ENCODE results near the gene PPFIA3. TPM values are rescaled to one million over a fixed set of nuclear protein-coding genes. Genes with fewer than 3 reads are reported as not detected.

Gene PPFIA3
- total and polyA plus RNA-seq, 2 experiments from 2014 or later: 25.4 to 29.7 TPM

DNA sequence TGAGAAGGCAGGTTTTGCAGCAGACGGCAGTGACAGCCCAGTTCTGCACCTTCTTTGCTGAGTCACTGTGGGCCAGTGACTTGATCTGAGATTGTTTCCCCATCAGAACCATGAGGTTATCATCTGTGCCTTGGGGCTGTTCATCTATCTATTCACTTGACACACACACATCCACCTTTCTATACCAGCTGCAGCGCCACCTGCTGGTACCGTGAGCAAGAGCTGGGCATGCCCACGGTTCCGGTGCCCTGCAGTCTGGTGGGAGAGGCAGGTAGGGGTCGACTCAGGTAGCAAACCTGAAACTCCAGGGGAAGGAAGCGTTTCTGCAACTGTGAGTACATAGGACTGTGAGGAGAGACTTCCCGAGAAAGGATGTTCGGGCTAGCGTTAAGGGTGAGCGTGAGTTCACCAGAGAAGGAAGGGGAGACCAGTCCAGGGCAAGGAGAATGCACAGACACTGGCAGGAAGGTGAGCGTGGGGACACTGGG is 12.7 kb upstream of the PPFIA3 start:
- Histone ChIP-seq H3K27ac (ENCODE audit: low read depth) (peak overlapping the region; percentile 32; the same call in 1 of the 2 replicates), H3K27me3 (ENCODE audit: insufficient read depth) (no peaks in the 10 kb centered on the region), H3K4me2 (no peak overlapping the region), H2AFZ (no peak overlapping the region), H3K9me2 (ENCODE audit: insufficient read depth) (no peaks in the 10 kb centered on the region), H3K4me3 (no peak overlapping the region), H3K79me2 (replicated peaks; ENCODE audit: insufficient read depth) (no peaks in the 10 kb centered on the region), H3F3A (replicated peaks; ENCODE audit: low read depth) (peaks cover 39% of the 10 kb centered on the region), H4K20me1 (replicated peaks; ENCODE audit: insufficient read depth) (peaks cover 30% of the 10 kb centered on the region; the same call in 1 of the 2 replicates), H3K4me1 (ENCODE audit: insufficient read depth) (no peaks in the 10 kb centered on the region; the same call in 1 of the 2 replicates), H3K36me3 (ENCODE audit: insufficient read depth) (0 out of 2 replicates have a peak, but pooled peaks cover 10% of the 10 kb centered on the region)
- Mint-ChIP-seq H3K9me3 (no peaks in the 10 kb centered on the region; the same call in 1 of the 3 replicates), H3K4me3 (peak overlapping the region; percentile 11; the same call in 1 of the 3 replicates), H3K36me3 (ENCODE audit: low read depth) (peaks cover 69% of the 10 kb centered on the region), H3K27me3 (ENCODE audit: insufficient read depth, low read depth, poor library complexity) (peaks cover 20% of the 10 kb centered on the region), H3K4me1 (peaks cover 18% of the 10 kb centered on the region), H3K27ac (peak overlapping the region; percentile 90)
- ATAC-seq (peak; percentile 81), DNase-seq (ENCODE audit: low spot score) (peak; percentile 81)
- TF ChIP-seq NANOG (IDR thresholded peaks at IDR 0.05; ENCODE audit: borderline replicate concordance) (no peak), JUNB (IDR thresholded peaks at IDR 0.05; ENCODE audit: unreplicated experiment) (no peak), ZNF114 (CRISPR knock-in tag; IDR thresholded peaks at IDR 0.05) (no peak)
- TF ChIP-seq, protein P1, sequence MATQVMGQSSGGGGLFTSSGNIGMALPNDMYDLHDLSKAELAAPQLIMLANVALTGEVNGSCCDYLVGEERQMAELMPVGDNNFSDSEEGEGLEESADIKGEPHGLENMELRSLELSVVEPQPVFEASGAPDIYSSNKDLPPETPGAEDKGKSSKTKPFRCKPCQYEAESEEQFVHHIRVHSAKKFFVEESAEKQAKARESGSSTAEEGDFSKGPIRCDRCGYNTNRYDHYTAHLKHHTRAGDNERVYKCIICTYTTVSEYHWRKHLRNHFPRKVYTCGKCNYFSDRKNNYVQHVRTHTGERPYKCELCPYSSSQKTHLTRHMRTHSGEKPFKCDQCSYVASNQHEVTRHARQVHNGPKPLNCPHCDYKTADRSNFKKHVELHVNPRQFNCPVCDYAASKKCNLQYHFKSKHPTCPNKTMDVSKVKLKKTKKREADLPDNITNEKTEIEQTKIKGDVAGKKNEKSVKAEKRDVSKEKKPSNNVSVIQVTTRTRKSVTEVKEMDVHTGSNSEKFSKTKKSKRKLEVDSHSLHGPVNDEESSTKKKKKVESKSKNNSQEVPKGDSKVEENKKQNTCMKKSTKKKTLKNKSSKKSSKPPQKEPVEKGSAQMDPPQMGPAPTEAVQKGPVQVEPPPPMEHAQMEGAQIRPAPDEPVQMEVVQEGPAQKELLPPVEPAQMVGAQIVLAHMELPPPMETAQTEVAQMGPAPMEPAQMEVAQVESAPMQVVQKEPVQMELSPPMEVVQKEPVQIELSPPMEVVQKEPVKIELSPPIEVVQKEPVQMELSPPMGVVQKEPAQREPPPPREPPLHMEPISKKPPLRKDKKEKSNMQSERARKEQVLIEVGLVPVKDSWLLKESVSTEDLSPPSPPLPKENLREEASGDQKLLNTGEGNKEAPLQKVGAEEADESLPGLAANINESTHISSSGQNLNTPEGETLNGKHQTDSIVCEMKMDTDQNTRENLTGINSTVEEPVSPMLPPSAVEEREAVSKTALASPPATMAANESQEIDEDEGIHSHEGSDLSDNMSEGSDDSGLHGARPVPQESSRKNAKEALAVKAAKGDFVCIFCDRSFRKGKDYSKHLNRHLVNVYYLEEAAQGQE (IDR thresholded peaks at IDR 0.05; ENCODE audit: unreplicated experiment): no peak
- TF ChIP-seq, protein P2, sequence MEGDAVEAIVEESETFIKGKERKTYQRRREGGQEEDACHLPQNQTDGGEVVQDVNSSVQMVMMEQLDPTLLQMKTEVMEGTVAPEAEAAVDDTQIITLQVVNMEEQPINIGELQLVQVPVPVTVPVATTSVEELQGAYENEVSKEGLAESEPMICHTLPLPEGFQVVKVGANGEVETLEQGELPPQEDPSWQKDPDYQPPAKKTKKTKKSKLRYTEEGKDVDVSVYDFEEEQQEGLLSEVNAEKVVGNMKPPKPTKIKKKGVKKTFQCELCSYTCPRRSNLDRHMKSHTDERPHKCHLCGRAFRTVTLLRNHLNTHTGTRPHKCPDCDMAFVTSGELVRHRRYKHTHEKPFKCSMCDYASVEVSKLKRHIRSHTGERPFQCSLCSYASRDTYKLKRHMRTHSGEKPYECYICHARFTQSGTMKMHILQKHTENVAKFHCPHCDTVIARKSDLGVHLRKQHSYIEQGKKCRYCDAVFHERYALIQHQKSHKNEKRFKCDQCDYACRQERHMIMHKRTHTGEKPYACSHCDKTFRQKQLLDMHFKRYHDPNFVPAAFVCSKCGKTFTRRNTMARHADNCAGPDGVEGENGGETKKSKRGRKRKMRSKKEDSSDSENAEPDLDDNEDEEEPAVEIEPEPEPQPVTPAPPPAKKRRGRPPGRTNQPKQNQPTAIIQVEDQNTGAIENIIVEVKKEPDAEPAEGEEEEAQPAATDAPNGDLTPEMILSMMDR (conservative IDR thresholded peaks at IDR 0.05; ENCODE audit: low read depth in 2 of 2): peak; percentile 90 to 92

DNA sequence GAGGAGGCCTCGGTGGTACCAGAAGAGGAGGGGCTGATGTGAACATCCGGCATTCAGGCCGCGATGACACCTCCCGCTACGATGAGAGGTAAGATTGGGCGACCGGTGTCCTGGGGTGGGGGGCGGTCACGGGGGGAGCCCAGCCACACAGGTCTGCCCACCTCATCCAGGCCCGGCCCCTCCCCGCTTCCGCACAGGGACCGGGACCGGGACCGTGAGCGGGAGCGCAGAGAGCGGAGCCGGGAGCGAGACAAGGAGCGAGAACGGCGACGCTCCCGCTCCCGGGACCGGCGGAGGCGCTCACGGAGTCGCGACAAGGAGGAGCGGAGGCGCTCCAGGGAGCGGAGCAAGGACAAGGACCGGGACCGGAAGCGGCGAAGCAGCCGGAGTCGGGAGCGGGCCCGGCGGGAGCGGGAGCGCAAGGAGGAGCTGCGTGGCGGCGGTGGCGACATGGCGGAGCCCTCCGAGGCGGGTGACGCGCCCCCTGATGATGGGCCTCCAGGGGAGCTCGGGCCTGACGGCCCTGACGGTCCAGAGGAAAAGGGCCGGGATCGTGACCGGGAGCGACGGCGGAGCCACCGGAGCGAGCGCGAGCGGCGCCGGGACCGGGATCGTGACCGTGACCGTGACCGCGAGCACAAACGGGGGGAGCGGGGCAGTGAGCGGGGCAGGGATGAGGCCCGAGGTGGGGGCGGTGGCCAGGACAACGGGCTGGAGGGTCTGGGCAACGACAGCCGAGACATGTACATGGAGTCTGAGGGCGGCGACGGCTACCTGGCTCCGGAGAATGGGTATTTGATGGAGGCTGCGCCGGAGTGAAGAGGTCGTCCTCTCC is 11.5 kb upstream of the PPFIA3 start:
- peaks cover 59% of the 10 kb centered on the region for H3K36me3 Mint-ChIP-seq (ENCODE audit: low read depth)
- H3K4me1 Mint-ChIP-seq: peaks cover 18% of the 10 kb centered on the region
- Histone ChIP-seq H2AFZ (no peak overlapping the region), H3K4me1 (ENCODE audit: insufficient read depth) (no peaks in the 10 kb centered on the region; the same call in 1 of the 2 replicates), H3K4me3 (no peak overlapping the region), H3K4me2 (no peak overlapping the region), H3K27me3 (ENCODE audit: insufficient read depth) (no peaks in the 10 kb centered on the region), H4K20me1 (replicated peaks; ENCODE audit: insufficient read depth) (peaks cover 30% of the 10 kb centered on the region; the same call in 1 of the 2 replicates), H3K79me2 (replicated peaks; ENCODE audit: insufficient read depth) (no peaks in the 10 kb centered on the region), H3K27ac (ENCODE audit: low read depth) (no peak overlapping the region; the same call in 1 of the 2 replicates), H3K36me3 (ENCODE audit: insufficient read depth) (0 out of 2 replicates have a peak, but pooled peaks cover 10% of the 10 kb centered on the region), H3K9me2 (ENCODE audit: insufficient read depth) (no peaks in the 10 kb centered on the region), H3F3A (replicated peaks; ENCODE audit: low read depth) (peaks cover 39% of the 10 kb centered on the region)
- DNase-seq (ENCODE audit: low spot score): no peak
- H3K27ac Mint-ChIP-seq: peak overlapping the region; percentile 90; the same call in 1 of the 2 replicates
- peaks cover 20% of the 10 kb centered on the region for H3K27me3 Mint-ChIP-seq (ENCODE audit: insufficient read depth, low read depth, poor library complexity)
- no peak for ATAC-seq
- H3K9me3 Mint-ChIP-seq: no peaks in the 10 kb centered on the region; the same call in 1 of the 3 replicates
- H3K4me3 Mint-ChIP-seq: no peak overlapping the region; the same call in 2 of the 3 replicates
- TF ChIP-seq, protein P1 (IDR thresholded peaks at IDR 0.05; ENCODE audit: unreplicated experiment): no peak
- TF ChIP-seq, protein P3, sequence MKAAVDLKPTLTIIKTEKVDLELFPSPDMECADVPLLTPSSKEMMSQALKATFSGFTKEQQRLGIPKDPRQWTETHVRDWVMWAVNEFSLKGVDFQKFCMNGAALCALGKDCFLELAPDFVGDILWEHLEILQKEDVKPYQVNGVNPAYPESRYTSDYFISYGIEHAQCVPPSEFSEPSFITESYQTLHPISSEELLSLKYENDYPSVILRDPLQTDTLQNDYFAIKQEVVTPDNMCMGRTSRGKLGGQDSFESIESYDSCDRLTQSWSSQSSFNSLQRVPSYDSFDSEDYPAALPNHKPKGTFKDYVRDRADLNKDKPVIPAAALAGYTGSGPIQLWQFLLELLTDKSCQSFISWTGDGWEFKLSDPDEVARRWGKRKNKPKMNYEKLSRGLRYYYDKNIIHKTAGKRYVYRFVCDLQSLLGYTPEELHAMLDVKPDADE (IDR thresholded peaks at IDR 0.05): no peak
- TF ChIP-seq STAT1 (IDR thresholded peaks at IDR 0.05; ENCODE audit: unreplicated experiment): no peak
- TF ChIP-seq CREB1 (CRISPR knock-in tag; IDR thresholded peaks at IDR 0.05; ENCODE audit: low read depth): no peak
- TF ChIP-seq POLR2AphosphoS5 (IDR thresholded peaks at IDR 0.05; ENCODE audit: low read depth): no peak
- TF ChIP-seq, protein P2 (conservative IDR thresholded peaks at IDR 0.05; ENCODE audit: low read depth in 2 of 2): no peak
- no peak for TF ChIP-seq NANOG (IDR thresholded peaks at IDR 0.05; ENCODE audit: borderline replicate concordance)
